BLaER1 treated with 17β-estradiol and CSF1 and Interleukin-3, amounts not matched to agents 10 nM and 100 nM (cell line): ENCODE data around the gene MON1A.

ENCODE experiments used
- H3K27ac ChIP-seq, 11 experiments: shearing (Covaris generic); formaldehyde crosslinking; 2 replicates each; pipeline ENCODE4 v1.8.1; 2022
- H3K27me3 ChIP-seq, 11 experiments: shearing (Covaris generic); formaldehyde crosslinking; 2 replicates each; pipeline ENCODE4 v1.8.1; 2022
- H3K36me3 ChIP-seq, 11 experiments: shearing (Covaris generic); formaldehyde crosslinking; 2 replicates each; pipeline ENCODE4 v1.8.1; 2022
- H3K4me1 ChIP-seq, 10 experiments: shearing (Covaris generic); formaldehyde crosslinking; 2 replicates each; pipeline ENCODE4 v1.8.1; 2022
- H3K4me2 ChIP-seq, 11 experiments: shearing (Covaris generic); formaldehyde crosslinking; 2 replicates each; pipeline ENCODE4 v1.8.1; 2022
- H3K4me3 ChIP-seq, 10 experiments: shearing (Covaris generic); formaldehyde crosslinking; 2 replicates each; pipeline ENCODE4 v1.8.1; 2022
- H3K9ac ChIP-seq, 11 experiments: shearing (Covaris generic); formaldehyde crosslinking; 2 replicates each; pipeline ENCODE4 v1.8.1; 2022
- H3K9me3 ChIP-seq, 11 experiments: shearing (Covaris generic); formaldehyde crosslinking; replicated peaks in 1 of 11; 2 replicates each; pipeline ENCODE4 v1.8.1; 2022
- H4K20me1 ChIP-seq, 11 experiments: shearing (Covaris generic); formaldehyde crosslinking; 2 replicates each; pipeline ENCODE4 v1.8.1; 2022
- Cebpa-rat ChIP-seq, 11 experiments: shearing (Covaris generic); IDR thresholded peaks; 2 replicates each; pipeline ENCODE4 v1.8.1; 2022

MON1A gene

DNA sequence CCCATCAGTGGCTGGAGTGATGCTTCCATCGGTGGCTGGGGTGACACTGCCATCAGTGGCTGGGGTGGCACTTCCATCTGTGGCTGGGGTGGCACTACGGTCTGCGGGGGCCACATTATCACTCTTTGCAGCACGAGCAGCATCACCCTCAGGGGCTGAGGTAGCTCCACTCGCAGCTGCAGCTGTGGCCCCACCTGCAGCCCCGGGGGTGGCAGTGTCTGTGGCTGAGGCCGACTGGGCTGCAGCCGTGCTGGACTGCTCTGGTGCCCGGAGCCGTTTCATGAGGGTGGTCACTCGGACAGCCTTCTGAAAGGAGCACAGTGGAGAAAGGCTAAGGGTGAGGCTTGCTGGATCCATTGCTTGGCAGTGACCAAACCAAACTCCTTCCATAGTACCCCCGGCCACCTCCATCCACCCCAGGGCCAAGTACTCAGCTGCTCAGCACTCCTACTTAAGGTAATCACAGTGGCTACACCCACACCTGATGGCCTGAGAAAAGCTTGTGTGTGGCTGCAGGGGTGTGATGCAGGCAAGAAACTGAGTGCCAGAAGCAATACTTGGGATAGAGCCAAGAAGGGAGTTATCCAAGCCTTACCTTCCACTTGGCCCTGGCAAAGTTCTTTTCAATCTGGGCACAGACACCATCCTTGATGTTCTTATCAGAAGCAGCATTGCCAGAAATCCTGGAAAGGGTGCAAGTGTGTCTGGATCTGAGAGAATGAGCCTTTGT lies 69.9 kb downstream of the MON1A start:
- Histone ChIP-seq H3K27me3 (no peaks in the 10 kb centered on the region), H3K27ac (no peak overlapping the region), H3K4me1 (peaks cover 12 to 41% (median 37%) of the 10 kb centered on the region in 10 experiments), H3K36me3 (no peaks in the 10 kb centered on the region), H3K4me2 (no peak overlapping the region), H3K9me3 (no peaks in the 10 kb centered on the region), H4K20me1 (peaks cover 0 to 9% (median 0%) of the 10 kb centered on the region in 11 experiments; a peak in 1 of 22 replicates), H3K9ac (no peak overlapping the region), H3K4me3 (no peak overlapping the region)
- no peak for TF ChIP-seq Cebpa-rat (IDR thresholded peaks at IDR 0.05)
